NCI-H226 (cell line): Measurements from ENCODE around the gene NDST1.
A peak's percentile ranks its signal among the peaks of the same experiment; 100 is the strongest.

Experiments used
- DNase-seq: peaks from one replicate; pipeline ENCODE4 v3.0.0-alpha.2; 2015

NDST1 gene

DNA sequence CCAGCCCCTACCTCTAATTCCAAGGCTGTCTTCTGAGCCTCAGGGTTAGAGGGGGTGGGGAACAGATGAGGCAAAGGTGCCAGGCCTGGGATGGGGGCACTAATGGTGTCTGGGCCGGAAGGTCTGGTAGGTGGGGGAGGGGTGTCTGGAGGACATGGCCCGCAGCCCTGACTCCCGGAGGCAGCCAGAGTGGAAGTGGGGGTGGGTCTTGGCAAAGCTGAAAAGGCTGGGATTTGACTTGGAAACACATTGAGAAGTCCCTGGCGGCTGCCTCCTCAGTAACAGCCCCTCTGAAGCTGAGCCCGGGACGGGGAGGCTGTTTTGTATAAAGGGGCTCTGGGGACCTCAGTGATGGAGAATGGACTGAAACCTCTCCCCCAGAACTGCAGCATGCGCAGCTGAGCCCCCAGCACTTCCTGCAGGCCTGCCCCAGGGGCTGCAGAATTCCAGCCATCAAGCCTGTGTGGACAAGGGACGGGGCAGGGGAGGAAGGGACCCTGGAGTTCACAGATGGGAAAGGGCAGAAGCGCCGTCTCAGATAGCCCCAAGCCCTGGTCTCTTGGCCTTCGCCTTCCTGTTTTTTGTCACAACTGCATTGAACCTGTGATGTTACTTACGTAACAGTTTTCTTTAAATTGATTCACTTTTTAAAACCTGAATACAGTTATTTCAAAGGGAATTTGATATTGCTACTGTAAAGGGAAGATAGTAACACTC lies 83.2 kb downstream of the NDST1 start:
- no peak for DNase-seq

GRCh38 chr5:150593593-150593992 lies 85.7 kb downstream of the NDST1 start:
- DNase-seq: no peak

- DNase-seq: no peak
Measured at GRCh38 chr5:150593996-150594395, 86.1 kb downstream of the NDST1 start.

DNA sequence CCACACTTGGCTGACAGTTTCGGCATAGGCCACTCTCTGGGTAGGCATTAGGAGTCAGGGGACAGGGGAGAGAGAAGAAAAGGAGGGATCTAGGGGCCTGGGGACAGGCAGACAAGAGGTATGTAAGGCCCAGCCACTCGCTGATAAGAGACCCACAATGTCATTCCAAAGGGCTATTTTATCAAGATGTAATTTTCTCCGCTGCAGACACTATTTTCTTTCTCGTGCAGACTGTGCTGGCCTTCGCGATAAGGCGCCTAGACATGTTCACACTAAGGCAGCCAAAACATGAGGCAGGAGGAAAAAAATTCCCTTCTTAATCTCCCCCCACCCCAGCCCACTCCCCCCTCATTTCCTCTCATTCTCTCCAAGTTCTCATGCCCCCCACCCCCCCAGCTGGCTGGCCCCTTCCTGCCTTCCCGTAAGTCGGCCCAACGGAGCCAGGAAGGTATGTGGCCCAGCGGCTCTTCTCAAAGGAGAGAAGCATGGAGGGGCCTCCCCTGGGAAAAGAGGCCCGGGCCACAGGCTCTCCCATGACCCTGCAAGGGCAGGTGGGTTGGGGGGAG lies 87.6 kb downstream of the NDST1 start:
- DNase-seq: no peak

- DNase-seq: no peak
Measured at GRCh38 chr5:150596313-150596712, 88.4 kb downstream of the NDST1 start.

DNA sequence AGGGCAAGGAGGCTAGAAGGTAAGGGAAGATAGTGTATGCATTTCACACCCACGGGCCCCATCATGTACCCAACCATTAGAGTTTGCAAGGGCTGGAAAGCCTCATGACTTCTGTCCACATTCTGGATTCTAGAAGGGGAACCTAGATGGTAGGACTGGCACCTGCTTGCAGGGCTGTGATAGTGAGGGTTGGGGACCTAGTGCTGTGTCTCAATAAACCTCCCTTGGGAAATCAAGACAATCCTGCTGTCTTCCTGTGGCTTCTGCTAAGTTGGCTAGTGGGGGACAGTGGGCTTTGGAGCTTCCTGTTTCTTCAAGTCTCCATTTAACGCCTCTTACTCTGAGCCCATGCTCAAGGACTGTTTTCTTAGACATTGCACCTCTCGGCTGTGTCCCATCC lies 88.9 kb downstream of the NDST1 start:
- DNase-seq: no peak

DNA sequence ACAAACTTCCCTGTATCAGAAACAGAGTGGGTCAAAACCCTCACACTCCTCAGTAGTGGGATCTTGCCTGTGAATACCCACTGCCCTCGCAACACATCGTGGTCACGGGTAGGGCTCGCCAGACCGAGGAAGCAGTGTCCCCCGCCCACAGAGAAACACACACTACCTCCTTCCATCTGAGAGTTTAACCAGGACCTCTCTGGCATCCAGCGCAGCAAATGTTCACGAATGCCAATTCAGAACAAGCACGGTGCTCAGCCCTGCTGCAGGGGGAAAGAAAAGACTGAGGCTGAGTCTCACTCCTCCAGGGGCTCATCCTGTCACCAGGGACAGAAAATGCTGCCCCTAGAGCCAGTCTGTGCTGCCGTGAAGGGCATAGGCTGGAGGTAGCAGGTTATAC lies 90.1 kb downstream of the NDST1 start:
- DNase-seq: no peak

GRCh38 chr5:150598821-150599273 lies 90.9 kb downstream of the NDST1 start:
- DNase-seq: no peak

GRCh38 chr5:150599281-150599680 lies 91.3 kb downstream of the NDST1 start:
- no peak for DNase-seq

DNA sequence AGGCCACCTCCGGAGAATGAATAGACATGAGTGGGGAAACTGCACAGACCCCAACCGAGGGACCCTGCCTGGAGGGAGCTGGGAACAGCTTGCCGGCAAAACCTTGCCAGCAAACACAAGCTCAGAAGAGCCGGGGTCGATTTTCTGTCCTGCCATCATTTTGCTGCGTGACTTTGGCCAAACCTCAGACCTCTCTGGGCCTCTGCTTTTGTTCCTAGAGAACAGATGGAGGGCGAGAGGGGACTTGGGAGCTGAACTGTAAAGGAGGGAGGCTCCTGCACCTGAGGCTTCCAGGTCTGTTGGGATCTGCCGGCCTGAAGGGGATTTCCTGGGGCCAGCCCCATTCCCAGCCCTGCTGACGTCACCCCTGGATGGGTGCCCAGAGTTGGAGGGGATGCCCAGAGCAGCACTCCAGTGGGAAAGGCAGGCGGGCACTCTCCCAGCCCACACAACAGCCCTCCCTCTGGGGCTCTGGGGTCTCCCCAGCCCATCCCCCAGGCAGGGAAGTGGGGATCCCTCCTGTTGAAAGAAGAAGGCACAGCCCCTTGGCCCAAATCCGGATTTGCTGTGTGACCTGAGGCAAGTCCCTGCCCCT lies 92.1 kb downstream of the NDST1 start:
- peak; percentile 86 for DNase-seq

DNA sequence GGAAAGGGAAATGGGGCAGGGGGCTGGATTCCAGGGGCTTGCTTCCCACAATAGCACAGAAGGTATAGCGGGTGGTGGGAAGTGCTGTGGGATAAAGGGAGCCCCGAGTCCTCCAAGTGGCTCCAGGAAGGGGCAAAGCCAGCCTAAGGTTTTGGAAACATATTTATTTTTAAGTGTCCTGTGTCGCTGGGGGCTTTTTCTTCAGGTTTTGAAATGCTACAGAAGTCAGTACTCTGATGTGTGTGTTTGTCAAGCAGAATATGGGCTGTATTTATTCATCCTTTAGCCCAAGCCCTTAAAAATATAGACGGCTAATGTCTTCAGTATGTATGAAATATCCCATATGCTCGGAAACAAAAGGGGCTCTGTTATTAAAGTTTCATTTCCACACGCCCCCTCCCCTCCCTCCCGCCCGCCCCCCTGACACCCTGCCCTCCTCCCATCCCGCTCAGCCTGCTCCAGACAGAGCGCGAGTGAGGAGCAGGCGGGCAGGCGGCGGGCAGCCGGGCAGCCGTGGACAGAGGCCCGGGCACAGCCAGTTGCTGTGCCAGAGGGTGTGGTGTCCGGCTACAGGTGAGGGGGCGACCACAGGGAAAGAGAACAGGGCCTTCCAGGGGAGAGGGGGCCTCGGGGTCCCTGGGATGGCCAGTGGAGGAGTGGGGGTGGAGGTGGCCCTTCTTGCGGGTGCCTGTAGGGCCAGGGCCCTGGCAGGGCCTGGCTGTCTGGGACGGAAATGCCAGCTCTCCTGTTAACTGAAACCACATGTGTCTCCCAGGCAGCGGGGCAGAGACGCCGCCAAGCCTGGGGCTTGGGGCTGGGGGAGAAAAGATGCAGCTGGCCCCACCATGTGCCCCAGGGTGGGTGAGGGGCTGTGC lies 92.9 kb downstream of the NDST1 start:
- DNase-seq: no peak

DNA sequence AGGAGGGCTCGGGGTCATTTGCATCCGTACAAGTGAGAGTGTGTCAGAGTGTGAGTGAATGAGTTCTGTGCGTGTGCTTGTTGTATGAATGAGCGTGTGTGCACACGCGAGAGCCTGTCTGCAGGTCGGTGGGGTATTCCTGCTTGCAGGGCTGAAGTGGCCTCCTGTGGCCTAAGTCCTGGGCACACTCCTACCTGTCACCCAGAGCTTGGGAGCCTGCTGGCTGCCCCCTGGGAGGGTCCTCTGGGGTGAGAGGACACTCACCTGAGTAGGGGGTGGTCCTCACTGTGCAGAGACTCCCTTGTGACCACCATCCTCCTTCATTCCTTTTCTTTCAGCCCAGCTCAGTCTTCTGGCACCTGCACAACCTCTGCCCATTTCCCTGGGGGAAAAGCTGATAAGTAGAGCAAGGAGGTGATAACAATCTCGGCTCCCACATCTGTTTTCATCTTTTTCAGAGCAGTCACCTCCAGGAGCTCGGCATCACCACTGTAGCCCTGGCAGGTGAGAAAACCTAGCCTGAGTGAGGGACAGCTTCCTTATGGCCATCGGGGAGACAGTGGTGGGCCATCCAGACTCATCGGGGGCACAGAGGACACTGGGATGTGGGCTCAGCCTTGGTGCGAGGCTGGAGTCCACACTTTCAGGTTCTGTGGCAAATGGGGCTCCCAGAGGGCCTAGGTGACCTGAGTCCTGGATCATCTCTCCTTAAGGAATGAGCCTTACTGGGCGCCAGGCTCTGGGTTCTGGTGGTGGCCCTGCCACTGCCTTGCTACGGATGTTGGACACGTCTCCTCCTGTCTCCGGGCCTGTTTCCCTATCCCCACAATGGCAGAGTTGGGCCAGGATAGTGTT lies 93.8 kb downstream of the NDST1 start:
- DNase-seq: no peak

GRCh38 chr5:150603052-150603451 lies 95.1 kb downstream of the NDST1 start:
- DNase-seq: no peak

GRCh38 chr5:150603491-150603890 lies 95.6 kb downstream of the NDST1 start:
- DNase-seq: no peak

DNA sequence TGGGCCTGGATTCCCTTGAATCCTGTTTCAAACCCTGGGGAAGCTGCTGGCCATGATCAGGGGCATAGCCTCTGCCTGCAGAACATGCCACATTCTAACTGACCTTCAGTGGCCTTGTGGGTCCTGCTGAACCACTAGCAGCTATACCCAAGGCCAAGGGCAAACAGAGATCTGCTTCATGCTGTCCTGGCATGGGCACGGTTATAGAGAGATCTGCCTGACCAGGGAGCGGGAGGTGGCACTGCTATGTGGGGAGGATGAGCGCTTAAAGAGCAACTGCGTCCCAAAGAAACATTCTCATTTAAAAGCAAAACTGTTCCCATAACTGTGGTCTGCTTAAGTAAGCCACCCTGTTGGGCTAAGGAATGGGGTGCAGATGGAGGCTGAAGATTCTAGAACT lies 96.1 kb downstream of the NDST1 start:
- DNase-seq: no peak

DNA sequence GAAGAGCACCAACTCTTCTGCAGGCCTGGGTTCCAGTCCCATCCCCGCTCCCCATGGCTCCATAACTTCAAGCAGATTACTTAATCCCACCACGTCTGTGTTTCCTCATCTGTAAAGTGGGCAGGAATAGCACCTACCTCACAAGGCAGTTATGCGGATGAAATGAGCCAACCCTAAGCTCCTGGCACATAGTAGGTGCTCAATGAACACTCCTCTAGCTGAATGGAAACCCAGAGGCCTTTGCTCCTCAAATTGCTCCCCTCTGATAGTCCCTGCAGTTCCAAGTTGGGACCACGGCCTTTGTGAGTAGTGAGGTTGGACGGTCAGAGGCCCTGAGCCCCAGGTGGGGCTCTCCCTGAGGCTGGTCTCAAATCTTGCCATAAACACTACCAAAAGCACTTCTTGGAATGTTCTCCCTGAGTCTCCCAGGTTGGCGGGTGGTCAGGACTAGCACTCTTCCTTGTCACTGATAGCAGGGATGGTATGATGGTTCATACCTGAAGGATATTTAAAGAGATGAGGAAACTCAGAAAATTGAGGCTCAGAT lies 97.0 kb downstream of the NDST1 start:
- no peak for DNase-seq

DNA sequence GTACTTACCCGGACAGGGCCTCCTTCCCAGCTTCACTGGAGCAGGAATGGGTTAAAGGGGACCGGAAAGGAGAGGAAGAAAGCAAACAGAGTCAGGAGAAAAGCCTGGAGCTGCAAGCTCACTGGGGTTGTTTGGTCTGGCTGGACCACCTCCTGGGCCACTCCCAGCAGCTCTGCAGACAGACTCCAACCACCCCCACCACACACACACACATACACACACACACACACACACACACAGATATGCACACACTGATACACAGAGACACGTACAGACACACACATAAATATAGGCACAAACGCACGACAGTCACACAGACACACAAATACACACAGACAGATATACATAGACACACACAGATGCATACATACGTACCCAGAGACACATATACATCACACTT lies 97.6 kb downstream of the NDST1 start:
- DNase-seq: no peak

DNA sequence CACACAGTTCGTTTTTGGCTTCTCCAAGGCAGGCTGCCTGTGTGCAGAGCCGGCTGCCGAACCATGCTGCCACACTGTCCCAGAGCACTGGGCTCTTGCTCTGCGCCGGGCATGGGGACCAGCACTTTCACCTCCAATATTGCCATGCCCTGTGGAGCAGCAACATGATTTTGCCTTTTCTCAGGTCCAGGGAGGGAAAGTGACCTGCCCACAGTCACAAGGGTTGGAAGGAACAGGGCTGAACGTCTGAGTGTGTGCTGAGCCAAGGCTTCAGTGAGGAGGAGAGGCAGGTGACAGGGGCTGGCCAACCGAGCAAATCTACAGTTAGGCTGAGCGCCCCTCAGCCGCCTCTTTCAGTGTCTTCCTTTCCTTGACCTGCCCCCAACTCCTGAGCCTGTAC lies 98.5 kb downstream of the NDST1 start:
- DNase-seq: no peak

DNA sequence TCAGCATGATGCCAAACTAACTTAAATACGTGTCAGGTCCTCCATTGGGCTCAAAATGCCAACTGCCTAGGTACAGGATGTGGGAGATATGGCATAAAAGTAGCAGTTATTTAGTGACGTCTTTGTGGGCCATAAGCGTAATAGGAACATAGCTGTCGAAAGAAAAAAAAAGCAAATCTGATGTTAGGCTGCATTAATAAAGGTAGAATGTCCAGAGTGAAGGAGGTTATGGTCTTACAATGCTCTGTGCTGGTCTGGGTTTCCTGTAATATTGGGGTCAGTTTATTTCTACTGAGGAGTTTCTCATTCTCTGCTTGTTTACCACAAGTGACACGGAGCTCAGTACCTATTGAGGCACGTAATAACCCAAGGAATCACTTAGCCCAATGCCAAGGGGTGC lies 99.2 kb downstream of the NDST1 start:
- no peak for DNase-seq
